ENCODE data around the gene SLC8B1.

The SLC8B1 gene

DNA sequence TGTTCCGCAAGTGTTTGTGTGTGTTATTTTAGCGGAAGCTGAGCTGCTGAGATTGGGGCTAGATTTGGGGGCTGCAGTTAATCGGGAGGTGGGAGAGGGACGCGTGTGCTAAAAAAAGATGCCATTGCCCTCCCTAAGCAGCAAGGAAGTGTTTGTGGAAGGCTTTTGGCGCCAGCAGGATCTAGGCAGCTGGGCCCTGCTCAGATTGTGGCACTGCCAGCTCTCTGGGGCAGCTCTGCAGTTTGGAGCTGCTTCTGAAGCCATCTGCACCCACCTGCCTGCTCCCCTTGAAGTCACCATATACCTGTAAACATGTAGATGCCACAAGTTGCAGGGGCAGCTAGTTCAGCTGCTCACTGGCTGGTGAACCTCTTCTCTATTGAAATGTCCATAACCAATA, 84.9 kb downstream of the SLC8B1 start:
- peaks cover 22% of the 10 kb centered on the region for H3K4me1 ChIP-seq (ENCODE audit: control insufficient read depth, insufficient read depth, low read depth, low read length)
- no peak overlapping the region for H3K18ac ChIP-seq (ENCODE audit: low read depth in 1 of 2, low read length in 2 of 2)
- no peak for DNase-seq
- H3K4ac ChIP-seq (ENCODE audit: low read depth in 1 of 2, low read length in 2 of 2) = no peak overlapping the region
- H3K27me3 ChIP-seq (ENCODE audit: control insufficient read depth in 1 of 2, insufficient read depth in 1 of 2, low read length in 2 of 2) = no peaks in the 10 kb centered on the region
- H2AK5ac ChIP-seq (ENCODE audit: low read length, severe bottlenecking) = no peak overlapping the region
- no peak overlapping the region for H4K8ac ChIP-seq (ENCODE audit: low read length)
- no peak overlapping the region for H3K14ac ChIP-seq (ENCODE audit: low read length in 2 of 2)
- no peak overlapping the region for H3K9ac ChIP-seq (ENCODE audit: low read length)
- H4K91ac ChIP-seq (ENCODE audit: low read length) = no peak overlapping the region
- no peak overlapping the region for H3K23ac ChIP-seq (ENCODE audit: low read length in 2 of 2)
- H2BK15ac ChIP-seq (ENCODE audit: low read depth, poor library complexity, severe bottlenecking) = no peak overlapping the region
- H2BK12ac ChIP-seq (ENCODE audit: low read length in 2 of 2) = no peak overlapping the region
- no peak overlapping the region for H2AFZ ChIP-seq (ENCODE audit: low read depth, low read length)
- no peak overlapping the region for H2BK5ac ChIP-seq (ENCODE audit: low read depth, low read length, poor library complexity, severe bottlenecking)
- H3K36me3 ChIP-seq (ENCODE audit: control insufficient read depth in 1 of 2, insufficient read depth in 2 of 2, low read depth in 1 of 2, low read length in 2 of 2) = peaks cover 39 to 41% of the 10 kb centered on the region in 2 experiments
- no peak overlapping the region for H3K27ac ChIP-seq (ENCODE audit: low read length, poor library complexity, severe bottlenecking)
- peaks cover 11% of the 10 kb centered on the region for H3K9me3 ChIP-seq (ENCODE audit: control insufficient read depth, low read length)
- H3K79me1 ChIP-seq (replicated peaks; ENCODE audit: low read length, poor library complexity, severe bottlenecking) = peaks cover 18% of the 10 kb centered on the region
- H3K4me2 ChIP-seq (ENCODE audit: low read length, poor library complexity, severe bottlenecking) = no peak overlapping the region
- no peak overlapping the region for H3K4me3 ChIP-seq (ENCODE audit: insufficient read depth in 1 of 2, low read depth in 1 of 2, low read length in 2 of 2)
- H2BK120ac ChIP-seq (ENCODE audit: low read depth, low read length) = no peak overlapping the region
- 99% methylated on average over 6 of the region's 6 CpGs for WGBS

DNA sequence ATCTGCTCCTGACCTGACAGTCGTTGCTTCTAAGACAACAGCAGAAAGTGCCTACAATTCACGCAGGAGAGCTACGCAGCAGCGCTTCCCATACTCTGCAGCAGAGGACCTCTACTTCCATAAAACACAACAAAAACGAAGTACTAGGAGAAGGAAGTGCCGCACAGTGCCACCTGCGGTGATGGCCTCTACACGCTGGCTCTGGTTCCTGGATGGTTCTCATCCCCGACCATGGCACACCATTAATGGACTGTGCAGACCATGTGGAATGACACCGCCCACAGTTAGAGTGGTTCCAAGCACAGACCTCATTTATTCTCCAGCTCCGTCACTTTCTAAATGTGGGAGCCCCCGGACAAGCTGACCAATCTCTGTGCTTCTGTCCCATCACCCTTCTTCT, 85.4 kb downstream of the SLC8B1 start:
- H3K9me3 ChIP-seq (ENCODE audit: control insufficient read depth, low read length) = peaks cover 11% of the 10 kb centered on the region
- no peak overlapping the region for H4K8ac ChIP-seq (ENCODE audit: low read length)
- H3K27ac ChIP-seq (ENCODE audit: low read length, poor library complexity, severe bottlenecking) = no peak overlapping the region
- H3K23ac ChIP-seq (ENCODE audit: low read length in 2 of 2) = no peak overlapping the region
- no peak overlapping the region for H4K91ac ChIP-seq (ENCODE audit: low read length)
- peaks cover 22% of the 10 kb centered on the region for H3K4me1 ChIP-seq (ENCODE audit: control insufficient read depth, insufficient read depth, low read depth, low read length)
- no peak overlapping the region for H3K9ac ChIP-seq (ENCODE audit: low read length)
- no peak overlapping the region for H3K4ac ChIP-seq (ENCODE audit: low read depth in 1 of 2, low read length in 2 of 2)
- H2BK5ac ChIP-seq (ENCODE audit: low read depth, low read length, poor library complexity, severe bottlenecking) = no peak overlapping the region
- H3K4me3 ChIP-seq (ENCODE audit: insufficient read depth in 1 of 2, low read depth in 1 of 2, low read length in 2 of 2) = no peak overlapping the region
- H3K36me3 ChIP-seq (ENCODE audit: control insufficient read depth in 1 of 2, insufficient read depth in 2 of 2, low read depth in 1 of 2, low read length in 2 of 2) = peaks cover 37 to 39% of the 10 kb centered on the region in 2 experiments
- H2AK5ac ChIP-seq (ENCODE audit: low read length, severe bottlenecking) = no peak overlapping the region
- H3K79me1 ChIP-seq (replicated peaks; ENCODE audit: low read length, poor library complexity, severe bottlenecking) = peaks cover 18% of the 10 kb centered on the region
- no peak overlapping the region for H2AFZ ChIP-seq (ENCODE audit: low read depth, low read length)
- no peak overlapping the region for H2BK12ac ChIP-seq (ENCODE audit: low read length in 2 of 2)
- no peak overlapping the region for H3K4me2 ChIP-seq (ENCODE audit: low read length, poor library complexity, severe bottlenecking)
- DNase-seq = no peak
- 92% methylated on average over 10 of the region's 12 CpGs for WGBS
- no peak overlapping the region for H3K14ac ChIP-seq (ENCODE audit: low read length in 2 of 2)
- H3K27me3 ChIP-seq (ENCODE audit: control insufficient read depth in 1 of 2, insufficient read depth in 1 of 2, low read length in 2 of 2) = no peaks in the 10 kb centered on the region
- no peak overlapping the region for H2BK120ac ChIP-seq (ENCODE audit: low read depth, low read length)
- H2BK15ac ChIP-seq (ENCODE audit: low read depth, poor library complexity, severe bottlenecking) = no peak overlapping the region
- no peak overlapping the region for H3K18ac ChIP-seq (ENCODE audit: low read depth in 1 of 2, low read length in 2 of 2)

DNA sequence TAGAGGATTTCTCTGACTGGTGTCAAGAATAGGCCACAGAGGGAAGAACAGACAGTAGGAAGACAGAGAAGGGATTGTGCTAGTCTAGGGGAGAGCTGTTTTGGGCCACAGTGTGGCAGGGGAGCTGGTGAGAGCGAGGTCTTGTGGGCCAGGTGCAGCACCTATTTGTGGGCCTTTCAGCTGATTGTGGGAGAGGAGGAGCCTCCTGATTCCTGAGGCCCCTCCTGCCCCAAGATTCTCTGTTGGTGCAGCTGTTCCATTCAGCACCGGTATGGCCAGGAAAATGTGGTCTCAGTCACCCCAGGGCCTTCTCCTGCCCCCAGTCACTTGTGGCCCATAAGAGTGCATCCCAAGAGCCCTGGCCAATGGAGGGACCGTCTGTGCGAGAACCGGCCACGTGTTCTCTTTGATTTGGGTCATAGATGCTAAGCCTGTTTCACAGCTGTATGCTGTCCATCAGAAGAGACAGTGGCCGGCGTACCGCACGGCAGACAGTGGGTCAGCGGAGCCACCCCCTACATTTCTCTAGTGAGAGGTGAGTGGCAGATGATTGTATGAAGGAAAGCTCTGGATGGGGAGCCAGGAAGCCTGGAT, 86.0 kb downstream of the SLC8B1 start:
- no peak overlapping the region for H3K27ac ChIP-seq (ENCODE audit: low read length, poor library complexity, severe bottlenecking)

More for the DNA sequence above, 86.0 kb downstream of the SLC8B1 start:
- H2BK12ac ChIP-seq (ENCODE audit: low read length in 2 of 2) = peak overlapping the region in 1 of 2 experiments; percentile 73
- H2BK15ac ChIP-seq (ENCODE audit: low read depth, poor library complexity, severe bottlenecking) = peak overlapping the region; percentile 41
- H2BK5ac ChIP-seq (ENCODE audit: low read depth, low read length, poor library complexity, severe bottlenecking) = no peak overlapping the region
- H3K9me3 ChIP-seq (ENCODE audit: control insufficient read depth, low read length) = peaks cover 11% of the 10 kb centered on the region
- no peak overlapping the region for H4K91ac ChIP-seq (ENCODE audit: low read length)
- no peak overlapping the region for H3K9ac ChIP-seq (ENCODE audit: low read length)
- peak overlapping the region in 1 of 2 experiments; percentile 46 for H3K18ac ChIP-seq (ENCODE audit: low read depth in 1 of 2, low read length in 2 of 2)
- peaks cover 18% of the 10 kb centered on the region for H3K79me1 ChIP-seq (replicated peaks; ENCODE audit: low read length, poor library complexity, severe bottlenecking)
- H3K27me3 ChIP-seq (ENCODE audit: control insufficient read depth in 1 of 2, insufficient read depth in 1 of 2, low read length in 2 of 2) = no peaks in the 10 kb centered on the region
- H2AK5ac ChIP-seq (ENCODE audit: low read length, severe bottlenecking) = peak overlapping the region; percentile 4
- H3K36me3 ChIP-seq (ENCODE audit: control insufficient read depth in 1 of 2, insufficient read depth in 2 of 2, low read depth in 1 of 2, low read length in 2 of 2) = peaks cover 35 to 39% of the 10 kb centered on the region in 2 experiments
- H3K4me1 ChIP-seq (ENCODE audit: control insufficient read depth, insufficient read depth, low read depth, low read length) = peaks cover 26% of the 10 kb centered on the region
- WGBS = 96% methylated on average over 11 of the region's 11 CpGs
- no peak for DNase-seq
- no peak overlapping the region for H2AFZ ChIP-seq (ENCODE audit: low read depth, low read length)
- no peak overlapping the region for H2BK120ac ChIP-seq (ENCODE audit: low read depth, low read length)
- H3K14ac ChIP-seq (ENCODE audit: low read length in 2 of 2) = no peak overlapping the region
- no peak overlapping the region for H4K8ac ChIP-seq (ENCODE audit: low read length)
- H3K4me3 ChIP-seq (ENCODE audit: insufficient read depth in 1 of 2, low read depth in 1 of 2, low read length in 2 of 2) = no peak overlapping the region
- no peak overlapping the region for H3K23ac ChIP-seq (ENCODE audit: low read length in 2 of 2)
- H3K4ac ChIP-seq (ENCODE audit: low read depth in 1 of 2, low read length in 2 of 2) = peak overlapping the region in 1 of 2 experiments; percentile 35
- no peak overlapping the region for H3K4me2 ChIP-seq (ENCODE audit: low read length, poor library complexity, severe bottlenecking)

Small RNAs within 50 kb of the gene (small RNA-seq; reads per million reads assigned to genes)
- 1.7 reads per million for gene MIR6762 (ENCODE audit: low read depth)

Measured in mesenchymal stem cell (in vitro differentiated cells and primary cell).